Stimulated activated naive B cell treated with anti-CD40 and anti-IgM and Interleukin-4, amounts not matched to agents 10 μg/mL and 1 μg/mL and 100 μg/mL, for 72 hours (primary cell): ENCODE measurements around the gene CFAP410.

Experiments
- ATAC-seq, 2 donors: fragments of 150-1000 bp; cut with Tn5 transposase; replicated peaks; 2 replicates each; pipeline ENCODE4 v1.10.0; 2021; ENCODE audit warnings: moderate library complexity in 1 of 2
- DNase-seq: peaks from one replicate; pipeline ENCODE4 v3.0.0; 2021
- H3K27ac Mint-ChIP-seq: one replicate; pipeline ENCODE4 v1.8.0; 2022; ENCODE audit warnings: mild to moderate bottlenecking, mixed read lengths
- H3K27me3 Mint-ChIP-seq, 2 donors: one replicate each; pipeline ENCODE4 v1.8.0; 2022; ENCODE audit warnings: mixed read lengths in 2 of 2
- H3K36me3 Mint-ChIP-seq, 2 donors: one replicate each; pipeline ENCODE4 v1.8.0; 2022; ENCODE audit warnings: mixed read lengths in 2 of 2, mild to moderate bottlenecking in 1 of 2
- H3K4me1 Mint-ChIP-seq, 2 donors: one replicate each; pipeline ENCODE4 v1.8.0; 2022; ENCODE audit warnings: mixed read lengths in 2 of 2, mild to moderate bottlenecking in 1 of 2
- H3K4me3 Mint-ChIP-seq, 2 donors: one replicate each; pipeline ENCODE4 v1.8.0; 2022; ENCODE audit warnings: mild to moderate bottlenecking in 2 of 2, mixed read lengths in 2 of 2, moderate library complexity in 1 of 2
- H3K9me3 Mint-ChIP-seq, 2 donors: one replicate each; pipeline ENCODE4 v1.8.0; 2022; ENCODE audit warnings: mixed read lengths in 2 of 2, mild to moderate bottlenecking in 1 of 2

Gene CFAP410

GRCh38 chr21:44338971-44339910 lies at the start of gene CFAP410:
TSS of gene CFAP410 (minus strand) at chr21:44339390. CDS start at chr21:44339194, 196 bp downstream.
- peak within 1 kb of the TSS; percentile 97 to 98 for H3K4me3 Mint-ChIP-seq
- H3K27ac Mint-ChIP-seq, result peak within 1 kb of the TSS; percentile 100
- DNase-seq (peak; percentile 95), ATAC-seq (peak; percentile 93 to 95)
- H3K27me3 Mint-ChIP-seq, result peaks cover 0 to under 1% of the 10 kb centered on the region in 2 donors
- peaks cover 16 to 34% of the 10 kb centered on the region in 2 donors for H3K4me1 Mint-ChIP-seq
- peaks cover 14 to 18% of the 10 kb centered on the region in 2 donors for H3K36me3 Mint-ChIP-seq
- H3K9me3 Mint-ChIP-seq, result no peaks in the 10 kb centered on the region

- peaks cover 20 to 37% of the 10 kb centered on the region in 2 donors for H3K36me3 Mint-ChIP-seq
Observed at GRCh38 chr21:44384968-44385367, 45.8 kb upstream of the CFAP410 start.

GRCh38 chr21:44383216-44383615 lies 44.0 kb upstream of the CFAP410 start:
- H3K4me3 Mint-ChIP-seq, result no peak overlapping the region
- H3K27me3 Mint-ChIP-seq, result no peaks in the 10 kb centered on the region
- DNase-seq, result no peak
- ATAC-seq, result no peak
- no peaks in the 10 kb centered on the region for H3K4me1 Mint-ChIP-seq
- H3K9me3 Mint-ChIP-seq, result peaks cover 12 to 16% of the 10 kb centered on the region in 2 donors
- no peak overlapping the region for H3K27ac Mint-ChIP-seq
- H3K36me3 Mint-ChIP-seq, result peaks cover 20 to 37% of the 10 kb centered on the region in 2 donors

More at GRCh38 chr21:44384968-44385367, 45.8 kb upstream of the CFAP410 start:
- no peak for ATAC-seq
- Mint-ChIP-seq H3K9me3 (peaks cover 12 to 16% of the 10 kb centered on the region in 2 donors), H3K27me3 (no peaks in the 10 kb centered on the region), H3K27ac (no peak overlapping the region), H3K4me1 (no peaks in the 10 kb centered on the region), H3K4me3 (no peak overlapping the region)
- no peak for DNase-seq

GRCh38 chr21:44382536-44382935 lies 43.3 kb upstream of the CFAP410 start:
- Mint-ChIP-seq H3K36me3 (peaks cover 20 to 37% of the 10 kb centered on the region in 2 donors), H3K27me3 (no peaks in the 10 kb centered on the region), H3K27ac (no peak overlapping the region), H3K9me3 (peaks cover 12 to 16% of the 10 kb centered on the region in 2 donors), H3K4me3 (no peak overlapping the region), H3K4me1 (no peaks in the 10 kb centered on the region)
- ATAC-seq (no peak), DNase-seq (no peak)

- Mint-ChIP-seq H3K27me3 (no peaks in the 10 kb centered on the region), H3K27ac (no peak overlapping the region), H3K9me3 (peaks cover 12 to 16% of the 10 kb centered on the region in 2 donors)
Observed at GRCh38 chr21:44381874-44382273, 42.7 kb upstream of the CFAP410 start.

GRCh38 chr21:44380876-44381275 lies 41.7 kb upstream of the CFAP410 start:
- no peak overlapping the region for H3K27ac Mint-ChIP-seq
- ATAC-seq (no peak), DNase-seq (no peak)
- H3K4me1 Mint-ChIP-seq, result peaks cover 10 to 14% of the 10 kb centered on the region in 2 donors
- no peak overlapping the region for H3K4me3 Mint-ChIP-seq
- H3K9me3 Mint-ChIP-seq, result peaks cover 9 to 16% of the 10 kb centered on the region in 2 donors
- no peaks in the 10 kb centered on the region for H3K27me3 Mint-ChIP-seq
- peaks cover 20 to 40% of the 10 kb centered on the region in 2 donors for H3K36me3 Mint-ChIP-seq

More at GRCh38 chr21:44381874-44382273, 42.7 kb upstream of the CFAP410 start:
- Mint-ChIP-seq H3K4me3 (no peak overlapping the region), H3K4me1 (peaks cover 3 to 4% of the 10 kb centered on the region in 2 donors), H3K36me3 (peaks cover 20 to 40% of the 10 kb centered on the region in 2 donors)
- ATAC-seq (no peak), DNase-seq (no peak)

GRCh38 chr21:44379991-44380865 lies 41.0 kb upstream of the CFAP410 start:
- Mint-ChIP-seq H3K27ac (no peak overlapping the region), H3K36me3 (peaks cover 17 to 39% of the 10 kb centered on the region in 2 donors), H3K9me3 (peaks cover 9 to 16% of the 10 kb centered on the region in 2 donors), H3K4me3 (no peak overlapping the region), H3K27me3 (no peaks in the 10 kb centered on the region), H3K4me1 (peaks cover 16 to 20% of the 10 kb centered on the region in 2 donors)
- no peak for DNase-seq
- ATAC-seq, result no peak

- no peak overlapping the region for H3K4me3 Mint-ChIP-seq
- H3K27ac Mint-ChIP-seq, result no peak overlapping the region
- no peaks in the 10 kb centered on the region for H3K27me3 Mint-ChIP-seq
- H3K4me1 Mint-ChIP-seq, result peaks cover 22 to 25% of the 10 kb centered on the region in 2 donors
- ATAC-seq (no peak), DNase-seq (no peak)
- H3K9me3 Mint-ChIP-seq, result peaks cover 10 to 18% of the 10 kb centered on the region in 2 donors
- peaks cover 19 to 39% of the 10 kb centered on the region in 2 donors for H3K36me3 Mint-ChIP-seq
Observed at GRCh38 chr21:44379515-44379848, 40.3 kb upstream of the CFAP410 start.

GRCh38 chr21:44378646-44379514 lies 39.7 kb upstream of the CFAP410 start:
- DNase-seq, result no peak
- H3K4me1 Mint-ChIP-seq, result peaks cover 22 to 25% of the 10 kb centered on the region in 2 donors
- H3K27me3 Mint-ChIP-seq, result no peaks in the 10 kb centered on the region
- ATAC-seq, result no peak
- peaks cover 7 to 12% of the 10 kb centered on the region in 2 donors for H3K9me3 Mint-ChIP-seq
- no peak overlapping the region for H3K27ac Mint-ChIP-seq
- peaks cover 16 to 33% of the 10 kb centered on the region in 2 donors for H3K36me3 Mint-ChIP-seq
- no peak overlapping the region for H3K4me3 Mint-ChIP-seq

GRCh38 chr21:44377922-44378645 lies 38.9 kb upstream of the CFAP410 start:
- Mint-ChIP-seq H3K4me1 (peaks cover 22 to 25% of the 10 kb centered on the region in 2 donors), H3K36me3 (peaks cover 12 to 25% of the 10 kb centered on the region in 2 donors), H3K27me3 (no peaks in the 10 kb centered on the region), H3K27ac (no peak overlapping the region), H3K9me3 (peaks cover 7 to 8% of the 10 kb centered on the region in 2 donors), H3K4me3 (no peak overlapping the region)
- DNase-seq (no peak), ATAC-seq (no peak)

GRCh38 chr21:44377201-44377921 lies 38.2 kb upstream of the CFAP410 start:
- ATAC-seq, result peak in 1 of 2 donors; percentile 23
- Mint-ChIP-seq H3K27me3 (no peaks in the 10 kb centered on the region), H3K36me3 (peaks cover 9 to 20% of the 10 kb centered on the region in 2 donors), H3K27ac (no peak overlapping the region), H3K4me3 (no peak overlapping the region), H3K4me1 (peaks cover 22 to 25% of the 10 kb centered on the region in 2 donors), H3K9me3 (peaks cover 7 to 8% of the 10 kb centered on the region in 2 donors)
- no peak for DNase-seq

GRCh38 chr21:44376606-44377005 lies 37.4 kb upstream of the CFAP410 start:
- Mint-ChIP-seq H3K27ac (no peak overlapping the region), H3K9me3 (peaks cover 7 to 8% of the 10 kb centered on the region in 2 donors), H3K4me1 (peaks cover 22 to 25% of the 10 kb centered on the region in 2 donors), H3K4me3 (no peak overlapping the region), H3K27me3 (no peaks in the 10 kb centered on the region), H3K36me3 (peaks cover 6 to 16% of the 10 kb centered on the region in 2 donors)
- no peak for ATAC-seq
- DNase-seq, result no peak
